NCI-H2107 (cell line): ENCODE measurements around the gene PDLIM4.

Experiments
- DNase-seq: peaks from one replicate; lab custom pipeline; 2025; lab: John Stamatoyannopoulos, UW

Gene PDLIM4

DNA sequence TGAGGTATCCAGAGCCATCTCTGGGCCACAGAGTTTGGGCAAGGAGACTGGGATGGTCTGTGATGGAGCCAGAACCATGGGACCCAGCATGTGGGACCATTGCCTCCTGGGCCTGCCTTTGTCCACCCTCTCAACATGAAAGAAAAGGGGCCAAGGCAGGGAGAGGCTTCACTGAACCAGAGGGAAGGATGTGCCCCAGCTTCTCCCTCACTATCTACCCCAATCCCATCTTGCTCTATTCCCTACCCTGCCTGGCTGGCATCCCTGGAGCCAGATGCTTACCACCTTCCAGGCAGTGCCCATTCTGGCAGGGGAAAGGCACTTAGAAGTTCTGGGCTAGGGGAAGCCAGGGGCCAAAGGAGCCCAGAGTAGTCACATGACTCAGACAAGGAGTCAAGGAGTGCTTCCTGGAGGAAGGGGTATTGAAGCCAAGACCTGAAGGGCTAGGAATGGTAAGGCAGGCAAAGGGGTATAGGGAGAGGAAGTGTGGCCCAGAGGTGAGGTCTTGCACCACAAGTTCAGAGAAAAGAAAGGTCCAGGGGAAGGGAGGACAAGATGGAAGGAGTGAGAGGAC is 9.8 kb downstream of the PDLIM4 start:
- DNase-seq = no peak

GRCh38 chr5:132267931-132268768 is 10.7 kb downstream of the PDLIM4 start:
- no peak for DNase-seq

DNA sequence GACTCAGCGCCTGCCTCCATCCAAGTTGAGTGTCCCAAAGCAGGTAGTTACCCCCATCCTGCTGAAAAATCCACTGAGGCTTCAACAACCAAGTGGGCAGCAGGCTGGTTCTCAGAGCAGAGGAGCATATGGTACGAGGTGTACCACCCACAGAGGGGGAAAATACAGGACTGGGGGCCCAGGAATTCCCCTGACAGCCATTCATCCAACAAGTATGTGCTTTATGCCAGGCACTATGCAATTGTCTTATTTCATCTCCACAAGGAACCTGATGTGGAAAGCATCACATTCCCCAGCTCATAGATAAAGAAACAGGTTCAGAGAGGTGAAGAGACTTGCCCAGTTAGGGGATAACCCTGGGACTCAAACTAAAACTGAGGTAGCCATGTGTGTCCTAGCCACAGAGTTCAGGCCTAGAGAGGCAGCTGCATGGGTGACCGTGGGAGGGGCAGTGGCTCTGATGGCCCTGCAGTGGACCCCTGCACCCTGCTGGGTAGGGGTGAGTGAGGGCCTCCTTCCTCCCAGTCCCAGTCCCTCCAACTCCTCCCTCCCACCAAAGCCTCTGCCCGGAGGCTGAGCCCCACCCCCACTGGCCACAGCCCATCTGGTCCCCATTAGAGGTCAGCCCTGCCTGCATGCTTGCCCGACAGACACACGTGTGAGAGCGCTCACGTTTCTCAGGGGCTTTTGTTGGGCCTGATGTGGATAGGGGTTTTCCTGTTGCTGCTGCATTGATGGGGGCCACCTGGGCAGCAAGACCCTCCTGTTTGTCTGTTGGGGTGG is 11.5 kb downstream of the PDLIM4 start:
- DNase-seq = no peak

- DNase-seq = no peak
Observed at GRCh38 chr5:132269635-132270334, 12.3 kb downstream of the PDLIM4 start.

- DNase-seq = no peak
Observed at GRCh38 chr5:132270335-132270665, 12.8 kb downstream of the PDLIM4 start.

DNA sequence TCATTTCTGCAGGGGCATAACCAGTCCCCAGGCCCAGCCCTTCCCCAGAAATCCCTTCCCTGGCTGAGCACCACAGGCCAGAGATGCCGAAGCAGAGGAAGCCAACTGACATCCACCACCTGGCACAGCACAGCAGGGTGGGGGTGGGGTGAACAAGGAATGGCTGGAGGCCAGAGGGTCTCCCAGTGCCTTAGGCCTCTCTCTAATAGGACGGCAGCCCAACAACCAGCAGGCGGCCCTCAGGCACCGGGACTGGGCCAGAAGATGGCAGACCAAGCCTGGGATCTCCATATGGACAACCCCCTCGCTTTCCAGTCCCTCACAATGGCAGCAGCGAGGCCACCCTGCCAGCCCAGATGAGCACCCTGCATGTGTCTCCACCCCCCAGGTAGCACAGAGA is 13.2 kb downstream of the PDLIM4 start:
- no peak for DNase-seq

DNA sequence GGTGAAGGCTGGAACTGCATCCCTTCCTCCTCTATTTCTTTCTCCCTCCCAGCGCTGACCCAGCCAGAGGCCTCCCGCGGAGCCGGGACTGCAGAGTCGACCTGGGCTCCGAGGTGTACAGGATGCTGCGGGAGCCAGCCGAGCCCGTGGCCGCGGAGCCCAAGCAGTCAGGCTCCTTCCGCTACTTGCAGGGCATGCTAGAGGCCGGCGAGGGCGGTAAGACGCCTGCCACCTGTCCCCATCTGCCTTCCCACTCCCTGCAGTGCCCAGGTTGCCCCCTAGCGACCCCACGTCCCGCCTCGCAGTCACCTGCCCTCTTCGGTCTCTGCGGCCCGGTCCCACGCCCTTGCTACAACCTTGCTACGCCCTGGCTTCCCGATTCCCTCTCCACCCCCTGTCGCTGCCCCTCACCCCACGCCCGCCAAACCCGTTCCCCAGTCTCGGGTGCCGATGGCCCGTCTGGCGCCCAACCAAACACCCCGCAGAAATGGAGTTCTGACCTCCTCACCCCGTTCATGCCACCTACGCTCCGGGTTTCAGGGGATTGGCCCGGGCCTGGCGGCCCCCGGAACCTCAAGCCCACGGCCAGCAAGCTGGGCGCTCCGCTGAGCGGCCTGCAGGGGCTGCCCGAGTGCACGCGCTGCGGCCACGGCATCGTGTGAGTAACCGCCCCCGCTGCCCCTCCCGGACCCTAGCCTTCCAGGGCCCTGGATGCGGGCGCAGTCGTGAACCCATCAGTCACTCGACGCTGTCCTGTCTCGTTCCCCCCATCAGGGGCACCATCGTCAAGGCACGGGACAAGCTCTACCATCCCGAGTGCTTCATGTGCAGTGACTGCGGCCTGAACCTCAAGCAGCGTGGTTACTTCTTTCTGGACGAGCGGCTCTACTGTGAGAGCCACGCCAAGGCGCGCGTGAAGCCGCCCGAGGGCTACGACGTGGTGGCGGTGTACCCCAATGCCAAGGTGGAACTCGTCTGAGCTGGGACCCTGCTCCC is 14.1 kb downstream of the PDLIM4 start:
- DNase-seq = no peak

DNA sequence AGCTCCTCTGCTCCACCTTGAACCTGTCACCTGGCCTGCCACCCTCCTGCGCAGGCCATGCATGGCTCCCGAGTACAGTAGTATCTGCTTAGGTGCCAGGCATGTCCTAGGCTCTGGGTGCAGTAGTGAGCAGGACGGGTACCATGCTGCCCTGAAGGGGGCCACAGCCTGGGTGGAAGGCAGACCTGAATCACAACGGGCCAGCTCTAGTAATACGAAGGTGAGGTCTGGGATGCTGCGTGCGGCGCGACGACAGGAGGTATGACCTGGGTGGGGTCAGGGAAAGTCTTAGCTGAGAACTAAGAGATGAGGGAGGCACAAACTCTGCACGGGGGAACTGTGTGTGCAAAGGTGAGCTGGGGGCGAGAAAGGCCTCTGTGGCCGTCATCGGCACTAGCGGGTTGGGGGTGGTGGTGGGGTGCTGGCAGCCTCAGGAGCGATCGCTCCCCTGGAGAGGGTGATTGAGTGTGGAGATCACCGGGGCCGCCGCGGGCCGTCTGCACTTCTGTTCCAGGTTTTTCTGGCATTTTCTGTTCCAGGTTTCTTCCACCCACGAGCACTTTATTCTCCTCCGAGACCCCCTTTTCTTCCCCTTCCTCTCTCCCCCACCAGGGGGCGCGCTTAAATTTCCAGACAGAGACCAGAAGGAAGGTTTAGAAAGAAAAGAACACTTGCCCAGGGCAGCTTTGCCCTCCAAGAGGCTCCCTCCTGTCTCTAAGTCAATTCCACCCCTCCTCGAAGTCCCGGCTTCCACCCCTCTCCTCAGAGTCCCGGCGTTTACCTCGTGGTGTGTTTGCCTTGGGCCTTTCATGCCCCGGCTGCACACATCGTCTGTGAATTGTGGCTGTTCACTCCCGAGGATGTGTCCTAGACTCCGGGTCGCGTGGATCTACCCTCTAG is 15.1 kb downstream of the PDLIM4 start:
- DNase-seq = no peak

GRCh38 chr5:132273631-132274030 is 16.1 kb downstream of the PDLIM4 start:
- DNase-seq = no peak

DNA sequence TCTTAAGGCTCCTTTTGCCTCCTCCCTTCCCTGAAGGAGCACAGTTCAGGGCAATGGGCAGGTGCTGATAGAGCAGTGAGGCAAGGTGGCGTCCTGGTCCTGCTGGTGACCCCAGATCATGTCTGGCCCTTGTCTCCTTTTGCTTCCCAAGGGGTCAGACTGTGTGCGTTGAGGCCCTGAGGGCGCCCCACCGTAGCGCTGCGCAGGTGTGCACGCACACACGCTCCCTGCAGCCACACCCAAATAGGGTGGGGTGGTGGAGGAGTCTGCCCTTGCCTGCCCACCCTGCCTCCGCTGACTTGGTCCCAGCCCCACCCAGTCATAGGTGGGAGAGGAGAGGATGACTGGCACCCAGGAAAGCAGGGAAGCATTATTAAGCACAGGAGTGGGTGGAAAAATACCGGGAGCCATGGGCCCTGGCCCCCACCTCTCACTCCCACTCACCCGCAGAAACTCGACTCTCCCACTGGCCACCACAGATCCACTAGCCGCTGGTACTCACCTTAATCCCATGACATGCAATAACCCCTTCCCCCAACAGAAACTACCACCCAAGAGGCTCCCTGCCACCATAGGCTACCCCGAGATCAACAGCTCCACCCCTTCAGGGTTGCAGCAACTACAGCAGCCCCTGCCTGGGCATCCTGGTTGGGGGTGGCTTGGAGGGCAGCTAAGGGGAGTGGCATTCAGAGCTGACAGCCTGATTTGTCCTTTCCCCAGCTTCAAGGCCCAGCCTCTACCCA is 16.7 kb downstream of the PDLIM4 start:
- DNase-seq = no peak

- no peak for DNase-seq
Observed at GRCh38 chr5:132275367-132276220, 18.1 kb downstream of the PDLIM4 start.

DNA sequence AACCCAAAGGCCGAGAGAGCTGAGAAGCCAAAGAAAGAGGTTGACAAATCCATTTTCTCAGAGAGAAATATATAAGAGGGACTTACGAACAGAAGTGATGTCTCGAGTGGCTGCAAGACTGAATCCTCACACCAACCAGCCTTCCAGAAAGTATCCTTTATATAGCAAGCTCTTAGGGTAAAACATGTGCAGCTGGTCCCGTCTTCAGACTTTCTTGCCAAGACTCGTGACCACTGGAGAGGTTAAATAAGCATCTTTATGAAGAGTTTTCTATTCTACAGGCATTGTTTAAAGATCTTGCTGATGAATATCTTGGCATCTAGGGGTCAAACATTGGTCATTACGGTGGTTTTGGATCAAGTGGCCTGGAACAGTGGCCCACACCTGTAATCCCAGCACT is 19.8 kb downstream of the PDLIM4 start:
- DNase-seq = no peak

DNA sequence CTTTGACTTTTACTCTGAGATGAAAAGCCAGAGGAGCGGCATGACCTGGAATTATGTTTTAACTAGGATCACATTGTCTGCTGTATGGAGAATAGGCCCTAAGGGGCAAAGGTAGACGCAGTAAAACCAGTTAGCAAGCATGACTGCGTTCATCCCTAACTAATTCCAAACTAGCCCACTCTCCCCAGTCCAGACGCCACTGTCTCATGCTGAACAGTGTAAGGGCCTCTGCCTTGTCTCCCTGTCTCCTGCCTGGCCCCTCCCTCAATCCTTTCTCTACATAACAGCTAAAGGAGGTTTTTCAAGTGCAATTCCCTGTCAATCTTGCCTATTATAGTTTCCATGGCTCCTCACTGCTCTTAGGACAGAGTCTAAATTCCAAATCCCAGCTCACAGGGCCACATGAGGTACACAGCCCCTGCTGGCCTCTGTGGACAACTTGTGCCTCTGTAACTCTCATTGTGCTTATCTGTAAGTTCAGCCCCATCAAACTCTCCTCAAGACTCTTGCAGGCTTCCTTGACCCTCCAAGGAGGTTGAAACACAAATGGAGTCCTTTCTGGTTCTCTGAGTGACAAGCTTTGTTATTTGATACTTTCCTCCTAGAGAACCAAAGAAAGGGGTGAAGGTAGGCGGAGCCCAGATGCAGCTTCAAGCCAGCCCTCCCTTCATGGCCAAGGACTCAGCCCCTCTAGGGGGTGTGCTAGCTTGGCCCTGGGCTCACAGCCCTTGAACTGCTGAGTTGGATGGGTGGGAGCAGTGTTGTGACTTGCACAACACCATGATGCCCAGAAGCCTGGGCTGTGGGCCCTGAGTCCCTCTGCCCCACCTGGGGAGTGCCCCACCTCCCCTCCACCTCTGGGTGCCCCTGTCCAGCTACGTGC is 20.7 kb downstream of the PDLIM4 start:
- no peak for DNase-seq

DNA sequence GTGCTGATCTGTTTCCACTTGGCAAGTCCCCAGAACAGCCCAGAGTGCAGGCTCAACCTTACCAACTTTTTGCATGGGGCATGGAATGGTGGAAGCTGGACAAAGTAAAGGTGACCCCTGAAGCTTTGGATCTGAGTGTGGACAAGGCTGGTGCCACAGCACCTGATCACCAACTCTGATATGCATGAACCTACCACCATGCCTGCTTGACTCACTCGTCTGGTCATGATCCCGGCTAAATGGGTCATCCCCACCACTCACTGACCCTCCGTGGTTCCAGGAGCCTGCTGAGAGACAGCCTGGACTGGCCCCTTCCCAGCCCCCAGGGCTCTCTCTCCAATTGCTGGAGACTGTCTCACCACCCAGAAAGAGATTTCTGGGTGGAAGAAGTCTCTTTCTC is 22.3 kb downstream of the PDLIM4 start:
- no peak for DNase-seq

- DNase-seq = no peak
Observed at GRCh38 chr5:132280371-132281240, 23.1 kb downstream of the PDLIM4 start.

- DNase-seq = no peak
Observed at GRCh38 chr5:132281856-132282614, 24.5 kb downstream of the PDLIM4 start.
